NCI-H226 (cell line): ENCODE data around the gene CALN1.

Source experiments
- DNase-seq: peaks from one replicate; pipeline ENCODE4 v3.0.0-alpha.2; 2015

CALN1 gene

GRCh38 chr7:72170475-72170874 is 241.7 kb downstream of the CALN1 start:
- DNase-seq = no peak

GRCh38 chr7:72163271-72163670 is 248.9 kb downstream of the CALN1 start:
- DNase-seq = no peak

- DNase-seq = no peak
Observed at GRCh38 chr7:72161534-72161933, 250.6 kb downstream of the CALN1 start.

GRCh38 chr7:72159911-72160310 is 252.2 kb downstream of the CALN1 start:
- DNase-seq = no peak

- DNase-seq = no peak
Observed at GRCh38 chr7:72156671-72157070, 255.5 kb downstream of the CALN1 start.

- no peak for DNase-seq
Observed at GRCh38 chr7:72153132-72153512, 259.0 kb downstream of the CALN1 start.

- DNase-seq = no peak
Observed at GRCh38 chr7:72152161-72153131, 259.7 kb downstream of the CALN1 start.

GRCh38 chr7:72140566-72140965 is 271.6 kb downstream of the CALN1 start:
- no peak for DNase-seq

- DNase-seq = no peak
Observed at GRCh38 chr7:72127136-72127535, 285.0 kb downstream of the CALN1 start.

- no peak for DNase-seq
Observed at GRCh38 chr7:72123913-72124312, 288.2 kb downstream of the CALN1 start.

- DNase-seq = no peak
Observed at GRCh38 chr7:72118366-72118765, 293.8 kb downstream of the CALN1 start.

- DNase-seq = no peak
Observed at GRCh38 chr7:72114129-72114528, 298.0 kb downstream of the CALN1 start.

GRCh38 chr7:72112992-72113391 is 299.1 kb downstream of the CALN1 start:
- no peak for DNase-seq

- DNase-seq = no peak
Observed at GRCh38 chr7:72112530-72112929, 299.6 kb downstream of the CALN1 start.

- DNase-seq = no peak
Observed at GRCh38 chr7:72111086-72111485, 301.1 kb downstream of the CALN1 start.

- DNase-seq = no peak
Observed at GRCh38 chr7:72109566-72109965, 302.6 kb downstream of the CALN1 start.

GRCh38 chr7:72106405-72106804 is 305.7 kb downstream of the CALN1 start:
- no peak for DNase-seq

GRCh38 chr7:72101444-72101843 is 310.7 kb downstream of the CALN1 start:
- no peak for DNase-seq

- DNase-seq = no peak
Observed at GRCh38 chr7:72099784-72100183, 312.4 kb downstream of the CALN1 start.

GRCh38 chr7:72098807-72099580 is 313.1 kb downstream of the CALN1 start:
- DNase-seq = no peak

GRCh38 chr7:72097226-72097625 is 314.9 kb downstream of the CALN1 start:
- no peak for DNase-seq

- DNase-seq = no peak
Observed at GRCh38 chr7:72092769-72093168, 319.4 kb downstream of the CALN1 start.

- no peak for DNase-seq
Observed at GRCh38 chr7:72087926-72088325, 324.2 kb downstream of the CALN1 start.
